Tongue (tissue), 2 donors: Measurements from ENCODE around the gene MAPT. TPM values are rescaled to one million over a fixed set of nuclear protein-coding genes. Genes with fewer than 3 reads are reported as not detected.
A peak's percentile ranks its signal among the peaks of the same experiment; 100 is the strongest.
"Not testable (repeated sequence)": the region's sequence is repeated elsewhere in the genome, so short reads cannot be mapped to it uniquely, and the experiment has no call there.

Source experiments
- DNase-seq: peaks from one replicate; pipeline ENCODE4 v3.0.0-alpha.2; 2015
- total RNA-seq: library from RNA; depleted of rRNA; stranded (reverse); fragments of >200 nt; gene quantifications from one replicate; pipeline ENCODE4 v1.2.3, GENCODE V29; 2014

The MAPT gene
- total RNA-seq, 1 donor from 2014 or later: 14.1 TPM

DNA sequence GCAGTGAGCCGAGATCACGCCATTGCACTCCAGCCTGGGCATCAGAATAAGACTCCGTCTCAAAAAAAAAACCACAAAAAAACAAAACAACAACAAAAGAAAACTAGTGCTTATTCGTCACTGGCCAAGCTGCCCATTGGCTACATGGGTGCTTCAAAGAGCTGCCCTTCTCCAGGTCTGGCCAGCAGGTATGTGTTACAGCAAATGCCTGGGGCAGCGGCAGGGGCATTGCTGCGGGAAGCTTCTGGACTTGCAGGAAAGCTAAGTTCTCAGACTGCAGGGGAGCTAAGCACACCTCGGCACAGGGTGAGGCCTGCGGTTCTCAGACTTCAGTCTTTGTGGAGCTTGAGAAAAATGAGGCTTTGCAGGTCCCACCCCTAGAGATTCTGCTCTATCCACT lies 100.6 kb downstream of the MAPT start:
- DNase-seq: no peak

DNA sequence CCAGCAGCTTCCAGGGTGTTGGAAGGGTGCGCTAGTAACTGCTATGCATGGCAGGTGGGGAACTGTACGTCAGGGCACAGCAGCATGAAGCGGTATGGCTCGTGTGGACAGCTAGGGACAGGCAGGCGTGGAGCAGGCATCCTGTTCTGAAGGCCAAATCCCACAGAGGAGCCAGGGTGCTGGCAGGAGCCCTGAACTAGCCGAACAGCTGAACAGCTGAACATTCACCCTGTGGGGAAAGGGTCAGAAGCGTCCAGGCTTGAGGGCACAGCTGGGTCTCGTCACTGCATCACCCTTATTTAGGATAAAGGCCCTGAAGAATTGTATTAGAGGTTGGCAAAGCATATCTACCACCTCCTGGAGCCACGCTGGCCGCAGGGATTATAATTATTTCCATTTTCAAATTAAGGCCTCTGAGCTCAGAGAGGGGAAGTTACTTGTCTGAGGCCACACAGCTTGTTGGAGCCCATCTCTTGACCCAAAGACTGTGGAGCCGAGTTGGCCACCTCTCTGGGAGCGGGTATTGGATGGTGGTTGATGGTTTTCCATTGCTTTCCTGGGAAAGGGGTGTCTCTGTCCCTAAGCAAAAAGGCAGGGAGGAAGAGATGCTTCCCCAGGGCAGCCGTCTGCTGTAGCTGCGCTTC lies 101.4 kb downstream of the MAPT start:
- peak; percentile 45 for DNase-seq

DNA sequence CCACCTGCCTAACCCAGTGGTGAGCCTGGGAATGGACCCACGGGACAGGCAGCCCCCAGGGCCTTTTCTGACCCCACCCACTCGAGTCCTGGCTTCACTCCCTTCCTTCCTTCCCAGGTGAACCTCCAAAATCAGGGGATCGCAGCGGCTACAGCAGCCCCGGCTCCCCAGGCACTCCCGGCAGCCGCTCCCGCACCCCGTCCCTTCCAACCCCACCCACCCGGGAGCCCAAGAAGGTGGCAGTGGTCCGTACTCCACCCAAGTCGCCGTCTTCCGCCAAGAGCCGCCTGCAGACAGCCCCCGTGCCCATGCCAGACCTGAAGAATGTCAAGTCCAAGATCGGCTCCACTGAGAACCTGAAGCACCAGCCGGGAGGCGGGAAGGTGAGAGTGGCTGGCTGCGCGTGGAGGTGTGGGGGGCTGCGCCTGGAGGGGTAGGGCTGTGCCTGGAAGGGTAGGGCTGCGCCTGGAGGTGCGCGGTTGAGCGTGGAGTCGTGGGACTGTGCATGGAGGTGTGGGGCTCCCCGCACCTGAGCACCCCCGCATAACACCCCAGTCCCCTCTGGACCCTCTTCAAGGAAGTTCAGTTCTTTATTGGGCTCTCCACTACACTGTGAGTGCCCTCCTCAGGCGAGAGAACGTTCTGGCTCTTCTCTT lies 102.1 kb downstream of the MAPT start:
- DNase-seq: no peak

DNA sequence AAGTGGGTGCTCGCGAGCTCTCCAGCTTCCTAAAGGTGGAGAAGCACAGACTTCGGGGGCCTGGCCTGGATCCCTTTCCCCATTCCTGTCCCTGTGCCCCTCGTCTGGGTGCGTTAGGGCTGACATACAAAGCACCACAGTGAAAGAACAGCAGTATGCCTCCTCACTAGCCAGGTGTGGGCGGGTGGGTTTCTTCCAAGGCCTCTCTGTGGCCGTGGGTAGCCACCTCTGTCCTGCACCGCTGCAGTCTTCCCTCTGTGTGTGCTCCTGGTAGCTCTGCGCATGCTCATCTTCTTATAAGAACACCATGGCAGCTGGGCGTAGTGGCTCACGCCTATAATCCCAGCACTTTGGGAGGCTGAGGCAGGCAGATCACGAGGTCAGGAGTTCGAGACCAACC lies 102.8 kb downstream of the MAPT start:
- DNase-seq: no peak

DNA sequence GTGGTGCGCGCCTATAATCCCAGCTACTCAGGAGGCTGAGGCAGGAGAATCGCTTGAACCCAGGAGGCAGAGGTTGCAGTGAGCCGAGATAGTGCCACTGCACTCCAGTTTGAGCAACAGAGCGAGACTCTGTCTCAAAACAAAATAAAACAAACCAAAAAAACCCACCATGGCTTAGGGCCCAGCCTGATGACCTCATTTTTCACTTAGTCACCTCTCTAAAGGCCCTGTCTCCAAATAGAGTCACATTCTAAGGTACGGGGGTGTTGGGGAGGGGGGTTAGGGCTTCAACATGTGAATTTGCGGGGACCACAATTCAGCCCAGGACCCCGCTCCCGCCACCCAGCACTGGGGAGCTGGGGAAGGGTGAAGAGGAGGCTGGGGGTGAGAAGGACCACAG lies 103.3 kb downstream of the MAPT start:
- no peak for DNase-seq

DNA sequence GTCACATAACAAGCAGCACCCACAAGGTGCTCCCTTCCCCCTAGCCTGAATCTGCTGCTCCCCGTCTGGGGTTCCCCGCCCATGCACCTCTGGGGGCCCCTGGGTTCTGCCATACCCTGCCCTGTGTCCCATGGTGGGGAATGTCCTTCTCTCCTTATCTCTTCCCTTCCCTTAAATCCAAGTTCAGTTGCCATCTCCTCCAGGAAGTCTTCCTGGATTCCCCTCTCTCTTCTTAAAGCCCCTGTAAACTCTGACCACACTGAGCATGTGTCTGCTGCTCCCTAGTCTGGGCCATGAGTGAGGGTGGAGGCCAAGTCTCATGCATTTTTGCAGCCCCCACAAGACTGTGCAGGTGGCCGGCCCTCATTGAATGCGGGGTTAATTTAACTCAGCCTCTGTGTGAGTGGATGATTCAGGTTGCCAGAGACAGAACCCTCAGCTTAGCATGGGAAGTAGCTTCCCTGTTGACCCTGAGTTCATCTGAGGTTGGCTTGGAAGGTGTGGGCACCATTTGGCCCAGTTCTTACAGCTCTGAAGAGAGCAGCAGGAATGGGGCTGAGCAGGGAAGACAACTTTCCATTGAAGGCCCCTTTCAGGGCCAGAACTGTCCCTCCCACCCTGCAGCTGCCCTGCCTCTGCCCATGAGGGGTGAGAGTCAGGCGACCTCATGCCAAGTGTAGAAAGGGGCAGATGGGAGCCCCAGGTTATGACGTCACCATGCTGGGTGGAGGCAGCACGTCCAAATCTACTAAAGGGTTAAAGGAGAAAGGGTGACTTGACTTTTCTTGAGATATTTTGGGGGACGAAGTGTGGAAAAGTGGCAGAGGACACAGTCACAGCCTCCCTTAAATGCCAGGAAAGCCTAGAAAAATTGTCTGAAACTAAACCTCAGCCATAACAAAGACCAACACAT lies 104.9 kb downstream of the MAPT start, which contains the start of gene STH:
TSS of gene STH (plus strand) at position 264 of the 913 bp plus-strand sequence. CDS start at position 294, 30 bp downstream.
- DNase-seq: no peak

DNA sequence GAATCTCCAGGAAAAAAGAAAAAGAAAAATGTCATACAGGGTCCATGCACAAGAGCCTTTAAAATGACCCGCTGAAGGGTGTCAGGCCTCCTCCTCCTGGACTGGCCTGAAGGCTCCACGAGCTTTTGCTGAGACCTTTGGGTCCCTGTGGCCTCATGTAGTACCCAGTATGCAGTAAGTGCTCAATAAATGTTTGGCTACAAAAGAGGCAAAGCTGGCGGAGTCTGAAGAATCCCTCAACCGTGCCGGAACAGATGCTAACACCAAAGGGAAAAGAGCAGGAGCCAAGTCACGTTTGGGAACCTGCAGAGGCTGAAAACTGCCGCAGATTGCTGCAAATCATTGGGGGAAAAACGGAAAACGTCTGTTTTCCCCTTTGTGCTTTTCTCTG lies 105.5 kb downstream of the MAPT start:
- DNase-seq: no peak

DNA sequence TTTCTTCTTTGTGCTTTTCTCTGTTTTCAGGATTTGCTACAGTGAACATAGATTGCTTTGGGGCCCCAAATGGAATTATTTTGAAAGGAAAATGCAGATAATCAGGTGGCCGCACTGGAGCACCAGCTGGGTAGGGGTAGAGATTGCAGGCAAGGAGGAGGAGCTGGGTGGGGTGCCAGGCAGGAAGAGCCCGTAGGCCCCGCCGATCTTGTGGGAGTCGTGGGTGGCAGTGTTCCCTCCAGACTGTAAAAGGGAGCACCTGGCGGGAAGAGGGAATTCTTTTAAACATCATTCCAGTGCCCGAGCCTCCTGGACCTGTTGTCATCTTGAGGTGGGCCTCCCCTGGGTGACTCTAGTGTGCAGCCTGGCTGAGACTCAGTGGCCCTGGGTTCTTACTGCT lies 105.9 kb downstream of the MAPT start:
- DNase-seq: no peak

DNA sequence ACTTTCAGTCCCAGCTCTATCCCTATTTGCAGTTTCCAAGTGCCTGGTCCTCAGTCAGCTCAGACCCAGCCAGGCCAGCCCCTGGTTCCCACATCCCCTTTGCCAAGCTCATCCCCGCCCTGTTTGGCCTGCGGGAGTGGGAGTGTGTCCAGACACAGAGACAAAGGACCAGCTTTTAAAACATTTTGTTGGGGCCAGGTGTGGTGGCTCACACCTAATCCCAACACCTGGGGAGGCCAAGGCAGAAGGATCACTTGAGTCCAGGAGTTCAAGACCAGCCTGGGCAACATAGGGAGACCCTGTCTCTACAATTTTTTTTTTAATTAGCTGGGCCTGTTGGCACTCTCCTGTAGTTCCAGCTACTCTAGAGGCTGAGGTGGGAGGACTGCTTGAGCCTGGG lies 106.4 kb downstream of the MAPT start:
- DNase-seq: no peak

DNA sequence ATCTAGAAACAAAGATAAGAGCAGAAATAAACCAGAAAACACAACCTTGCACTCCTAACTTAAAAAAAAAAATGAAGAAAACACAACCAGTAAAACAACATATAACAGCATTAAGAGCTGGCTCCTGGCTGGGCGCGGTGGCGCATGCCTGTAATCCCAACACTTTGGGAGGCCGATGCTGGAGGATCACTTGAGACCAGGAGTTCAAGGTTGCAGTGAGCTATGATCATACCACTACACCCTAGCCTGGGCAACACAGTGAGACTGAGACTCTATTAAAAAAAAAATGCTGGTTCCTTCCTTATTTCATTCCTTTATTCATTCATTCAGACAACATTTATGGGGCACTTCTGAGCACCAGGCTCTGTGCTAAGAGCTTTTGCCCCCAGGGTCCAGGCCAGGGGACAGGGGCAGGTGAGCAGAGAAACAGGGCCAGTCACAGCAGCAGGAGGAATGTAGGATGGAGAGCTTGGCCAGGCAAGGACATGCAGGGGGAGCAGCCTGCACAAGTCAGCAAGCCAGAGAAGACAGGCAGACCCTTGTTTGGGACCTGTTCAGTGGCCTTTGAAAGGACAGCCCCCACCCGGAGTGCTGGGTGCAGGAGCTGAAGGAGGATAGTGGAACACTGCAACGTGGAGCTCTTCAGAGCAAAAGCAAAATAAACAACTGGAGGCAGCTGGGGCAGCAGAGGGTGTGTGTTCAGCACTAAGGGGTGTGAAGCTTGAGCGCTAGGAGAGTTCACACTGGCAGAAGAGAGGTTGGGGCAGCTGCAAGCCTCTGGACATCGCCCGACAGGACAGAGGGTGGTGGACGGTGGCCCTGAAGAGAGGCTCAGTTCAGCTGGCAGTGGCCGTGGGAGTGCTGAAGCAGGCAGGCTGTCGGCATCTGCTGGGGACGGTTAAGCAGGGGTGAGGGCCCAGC lies 107.3 kb downstream of the MAPT start:
- DNase-seq: no peak

DNA sequence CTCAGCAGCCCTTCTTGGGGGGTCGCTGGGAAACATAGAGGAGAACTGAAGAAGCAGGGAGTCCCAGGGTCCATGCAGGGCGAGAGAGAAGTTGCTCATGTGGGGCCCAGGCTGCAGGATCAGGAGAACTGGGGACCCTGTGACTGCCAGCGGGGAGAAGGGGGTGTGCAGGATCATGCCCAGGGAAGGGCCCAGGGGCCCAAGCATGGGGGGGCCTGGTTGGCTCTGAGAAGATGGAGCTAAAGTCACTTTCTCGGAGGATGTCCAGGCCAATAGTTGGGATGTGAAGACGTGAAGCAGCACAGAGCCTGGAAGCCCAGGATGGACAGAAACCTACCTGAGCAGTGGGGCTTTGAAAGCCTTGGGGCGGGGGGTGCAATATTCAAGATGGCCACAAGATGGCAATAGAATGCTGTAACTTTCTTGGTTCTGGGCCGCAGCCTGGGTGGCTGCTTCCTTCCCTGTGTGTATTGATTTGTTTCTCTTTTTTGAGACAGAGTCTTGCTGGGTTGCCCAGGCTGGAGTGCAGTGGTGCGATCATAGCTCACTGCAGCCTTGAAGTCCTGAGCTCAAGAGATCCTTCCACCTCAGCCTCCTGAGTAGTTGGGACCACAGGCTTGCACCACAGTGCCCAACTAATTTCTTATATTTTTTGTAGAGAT lies 108.1 kb downstream of the MAPT start:
- peak; percentile 86 for DNase-seq

DNA sequence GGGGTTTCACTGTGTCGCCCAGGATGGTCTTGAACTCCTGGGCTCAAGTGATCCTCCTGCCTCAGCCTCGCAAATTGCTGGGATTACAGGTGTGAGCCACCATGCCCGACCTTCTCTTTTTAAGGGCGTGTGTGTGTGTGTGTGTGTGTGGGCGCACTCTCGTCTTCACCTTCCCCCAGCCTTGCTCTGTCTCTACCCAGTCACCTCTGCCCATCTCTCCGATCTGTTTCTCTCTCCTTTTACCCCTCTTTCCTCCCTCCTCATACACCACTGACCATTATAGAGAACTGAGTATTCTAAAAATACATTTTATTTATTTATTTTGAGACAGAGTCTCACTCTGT lies 108.6 kb downstream of the MAPT start:
- DNase-seq: no peak

DNA sequence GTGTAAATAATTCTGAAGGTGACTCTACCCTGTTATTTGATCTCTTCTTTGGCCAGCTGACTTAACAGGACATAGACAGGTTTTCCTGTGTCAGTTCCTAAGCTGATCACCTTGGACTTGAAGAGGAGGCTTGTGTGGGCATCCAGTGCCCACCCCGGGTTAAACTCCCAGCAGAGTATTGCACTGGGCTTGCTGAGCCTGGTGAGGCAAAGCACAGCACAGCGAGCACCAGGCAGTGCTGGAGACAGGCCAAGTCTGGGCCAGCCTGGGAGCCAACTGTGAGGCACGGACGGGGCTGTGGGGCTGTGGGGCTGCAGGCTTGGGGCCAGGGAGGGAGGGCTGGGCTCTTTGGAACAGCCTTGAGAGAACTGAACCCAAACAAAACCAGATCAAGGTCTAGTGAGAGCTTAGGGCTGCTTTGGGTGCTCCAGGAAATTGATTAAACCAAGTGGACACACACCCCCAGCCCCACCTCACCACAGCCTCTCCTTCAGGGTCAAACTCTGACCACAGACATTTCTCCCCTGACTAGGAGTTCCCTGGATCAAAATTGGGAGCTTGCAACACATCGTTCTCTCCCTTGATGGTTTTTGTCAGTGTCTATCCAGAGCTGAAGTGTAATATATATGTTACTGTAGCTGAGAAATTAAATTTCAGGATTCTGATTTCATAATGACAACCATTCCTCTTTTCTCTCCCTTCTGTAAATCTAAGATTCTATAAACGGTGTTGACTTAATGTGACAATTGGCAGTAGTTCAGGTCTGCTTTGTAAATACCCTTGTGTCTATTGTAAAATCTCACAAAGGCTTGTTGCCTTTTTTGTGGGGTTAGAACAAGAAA lies 109.8 kb downstream of the MAPT start:
- peak; percentile 83 for DNase-seq

DNA sequence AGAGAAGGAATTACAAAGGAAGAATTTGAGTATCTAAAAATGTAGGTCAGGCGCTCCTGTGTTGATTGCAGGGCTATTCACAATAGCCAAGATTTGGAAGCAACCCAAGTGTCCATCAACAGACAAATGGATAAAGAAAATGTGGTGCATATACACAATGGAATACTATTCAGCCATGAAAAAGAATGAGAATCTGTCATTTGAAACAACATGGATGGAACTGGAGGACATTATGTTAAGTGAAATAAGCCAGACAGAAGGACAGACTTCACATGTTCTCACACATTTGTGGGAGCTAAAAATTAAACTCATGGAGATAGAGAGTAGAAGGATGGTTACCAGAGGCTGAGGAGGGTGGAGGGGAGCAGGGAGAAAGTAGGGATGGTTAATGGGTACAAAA lies 111.7 kb downstream of the MAPT start:
- DNase-seq: not testable (repeated sequence)

DNA sequence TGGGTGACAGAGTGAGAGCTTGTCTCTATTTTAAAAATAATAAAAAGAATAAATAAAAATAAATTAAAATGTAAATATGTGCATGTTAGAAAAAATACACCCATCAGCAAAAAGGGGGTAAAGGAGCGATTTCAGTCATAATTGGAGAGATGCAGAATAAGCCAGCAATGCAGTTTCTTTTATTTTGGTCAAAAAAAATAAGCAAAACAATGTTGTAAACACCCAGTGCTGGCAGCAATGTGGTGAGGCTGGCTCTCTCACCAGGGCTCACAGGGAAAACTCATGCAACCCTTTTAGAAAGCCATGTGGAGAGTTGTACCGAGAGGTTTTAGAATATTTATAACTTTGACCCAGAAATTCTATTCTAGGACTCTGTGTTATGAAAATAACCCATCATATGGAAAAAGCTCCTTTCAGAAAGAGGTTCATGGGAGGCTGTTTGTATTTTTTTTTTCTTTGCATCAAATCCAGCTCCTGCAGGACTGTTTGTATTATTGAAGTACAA lies 113.2 kb downstream of the MAPT start:
- DNase-seq: no peak

DNA sequence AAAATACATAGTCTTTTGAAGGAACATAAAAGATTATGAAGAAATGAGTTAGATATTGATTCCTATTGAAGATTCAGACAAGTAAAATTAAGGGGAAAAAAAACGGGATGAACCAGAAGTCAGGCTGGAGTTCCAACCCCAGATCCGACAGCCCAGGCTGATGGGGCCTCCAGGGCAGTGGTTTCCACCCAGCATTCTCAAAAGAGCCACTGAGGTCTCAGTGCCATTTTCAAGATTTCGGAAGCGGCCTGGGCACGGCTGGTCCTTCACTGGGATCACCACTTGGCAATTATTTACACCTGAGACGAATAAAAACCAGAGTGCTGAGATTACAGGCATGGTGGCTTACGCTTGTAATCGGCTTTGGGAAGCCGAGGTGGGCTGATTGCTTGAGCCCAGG lies 114.2 kb downstream of the MAPT start:
- DNase-seq: no peak

DNA sequence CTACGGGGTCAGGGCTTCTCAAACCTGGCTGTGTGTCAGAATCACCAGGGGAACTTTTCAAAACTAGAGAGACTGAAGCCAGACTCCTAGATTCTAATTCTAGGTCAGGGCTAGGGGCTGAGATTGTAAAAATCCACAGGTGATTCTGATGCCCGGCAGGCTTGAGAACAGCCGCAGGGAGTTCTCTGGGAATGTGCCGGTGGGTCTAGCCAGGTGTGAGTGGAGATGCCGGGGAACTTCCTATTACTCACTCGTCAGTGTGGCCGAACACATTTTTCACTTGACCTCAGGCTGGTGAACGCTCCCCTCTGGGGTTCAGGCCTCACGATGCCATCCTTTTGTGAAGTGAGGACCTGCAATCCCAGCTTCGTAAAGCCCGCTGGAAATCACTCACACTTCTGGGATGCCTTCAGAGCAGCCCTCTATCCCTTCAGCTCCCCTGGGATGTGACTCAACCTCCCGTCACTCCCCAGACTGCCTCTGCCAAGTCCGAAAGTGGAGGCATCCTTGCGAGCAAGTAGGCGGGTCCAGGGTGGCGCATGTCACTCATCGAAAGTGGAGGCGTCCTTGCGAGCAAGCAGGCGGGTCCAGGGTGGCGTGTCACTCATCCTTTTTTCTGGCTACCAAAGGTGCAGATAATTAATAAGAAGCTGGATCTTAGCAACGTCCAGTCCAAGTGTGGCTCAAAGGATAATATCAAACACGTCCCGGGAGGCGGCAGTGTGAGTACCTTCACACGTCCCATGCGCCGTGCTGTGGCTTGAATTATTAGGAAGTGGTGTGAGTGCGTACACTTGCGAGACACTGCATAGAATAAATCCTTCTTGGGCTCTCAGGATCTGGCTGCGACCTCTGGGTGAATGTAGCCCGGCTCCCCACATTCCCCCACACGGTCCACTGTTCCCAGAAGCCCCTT lies 115.6 kb downstream of the MAPT start:
- no peak for DNase-seq

DNA sequence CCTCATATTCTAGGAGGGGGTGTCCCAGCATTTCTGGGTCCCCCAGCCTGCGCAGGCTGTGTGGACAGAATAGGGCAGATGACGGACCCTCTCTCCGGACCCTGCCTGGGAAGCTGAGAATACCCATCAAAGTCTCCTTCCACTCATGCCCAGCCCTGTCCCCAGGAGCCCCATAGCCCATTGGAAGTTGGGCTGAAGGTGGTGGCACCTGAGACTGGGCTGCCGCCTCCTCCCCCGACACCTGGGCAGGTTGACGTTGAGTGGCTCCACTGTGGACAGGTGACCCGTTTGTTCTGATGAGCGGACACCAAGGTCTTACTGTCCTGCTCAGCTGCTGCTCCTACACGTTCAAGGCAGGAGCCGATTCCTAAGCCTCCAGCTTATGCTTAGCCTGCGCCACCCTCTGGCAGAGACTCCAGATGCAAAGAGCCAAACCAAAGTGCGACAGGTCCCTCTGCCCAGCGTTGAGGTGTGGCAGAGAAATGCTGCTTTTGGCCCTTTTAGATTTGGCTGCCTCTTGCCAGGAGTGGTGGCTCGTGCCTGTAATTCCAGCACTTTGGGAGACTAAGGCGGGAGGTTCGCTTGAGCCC lies 116.3 kb downstream of the MAPT start:
- DNase-seq: no peak
